Ovary (tissue), 9 donors: Measurements from ENCODE around the gene FAM13C. TPM values are rescaled to one million over a fixed set of nuclear protein-coding genes. Genes with fewer than 3 reads are reported as not detected.

Source experiments
- DNase-seq, 5 donors: peaks; one replicate each; pipeline ENCODE4 v3.0.0-alpha.2; 2019 to 2020
- H3K27ac ChIP-seq, 2 donors: fragments of 200-600 bp; one replicate each; pipeline versions ENCODE4 v1.5.1 to v1.8.0; 2019 to 2022
- H3K27me3 ChIP-seq: fragments of 200-600 bp; one replicate; pipeline ENCODE4 v1.8.0; 2022
- H3K36me3 ChIP-seq: fragments of 200-600 bp; sonication (generic); one replicate; pipeline ENCODE4 v1.5.1; 2019
- H3K4me1 ChIP-seq: one replicate; pipeline ENCODE4 v1.8.1; 2013; ENCODE audit warnings: mild to moderate bottlenecking, moderate library complexity; ENCODE audit not compliant: insufficient read depth
- H3K4me3 ChIP-seq: fragments of 200-600 bp; sonication (generic); one replicate; pipeline ENCODE4 v1.5.1; 2017
- H3K9me3 ChIP-seq, 2 donors: fragments of 200-600 bp in 1 of 2; sonication (generic) in 1 of 2; one replicate each; pipeline versions ENCODE4 v1.5.1 to v1.8.1; 2013 to 2019; ENCODE audit warnings: mild to moderate bottlenecking in 1 of 2, moderate library complexity in 1 of 2
- EP300 ChIP-seq: sonication (generic); formaldehyde crosslinking; IDR thresholded peaks from one replicate; pipeline ENCODE4 v1.6.1; 2017; ENCODE audit warnings: antibody characterized with exemption
- POLR2A ChIP-seq: fragments of 450-650 bp; IDR thresholded peaks from one replicate; pipeline ENCODE4 v1.6.1; 2017; ENCODE audit warnings: antibody characterized with exemption, mild to moderate bottlenecking, moderate library complexity
- WGBS, 3 donors: extraction: QIAGEN DNeasy Blood & Tissue Kit in 1 of 3; methylation state at CpG; one replicate each; pipeline versions ENCODE4 v1.1.5 to v1.1.7; 2013 to 2017; 5-methylcytosine and 5-hydroxymethylcytosine counted together
- intact Hi-C, 4 donors: fragments of 100-400 bp; cut with DNase I; formaldehyde crosslinking; loops; one replicate each; pipeline versions ENCODE4 v1.11.0 to v1.15.1; 2022 to 2023
- polyA plus RNA-seq, 2 donors: library from polyadenylated mRNA; stranded (reverse); fragments of 200-250 nt in 1 of 2; fragments of 350-450 nt in 1 of 2; fragmentation: Illumina TruSeq in 1 of 2; extraction: RNeasy Lipid Tissue Mini Kit (QIAGEN cat#74804) in 1 of 2; gene quantifications; one replicate each; pipeline ENCODE4 v1.2.3, GENCODE V29; 2013 to 2014
- total RNA-seq, 7 donors: library from RNA; depleted of rRNA in 2 of 7; stranded (reverse); fragments of >200 nt in 2 of 7; fragmentation: NEBNext Ultra II Directional in 3 of 7; extraction: Animal tissue kit (Norgen Biotek cat#: 25700) in 3 of 7; gene quantifications; one replicate each; pipeline versions ENCODE4 v1.1.0 to v1.2.4, GENCODE V29; 2016 to 2023
- TF ChIP-seq, protein P1 (sequence below), 3 donors: fragments of 450-650 bp in 2 of 3; fragments of 200-600 bp in 1 of 3; IDR thresholded peaks; one replicate each; pipeline versions ENCODE4 v1.5.1 to v1.8.0; 2016 to 2022; ENCODE audit warnings: antibody characterized with exemption in 3 of 3, mild to moderate bottlenecking in 1 of 3
- donor health status: DM: no; HTN: no; CAD: no; lungs with moderate emphysema.
- donor health status: DM: no; HTN: no; CAD: no.
- donor health status: Bipolar disorder and iron deficiency.
- donor health status: DM: yes; HTN: yes; CAD: no.
- donor health status: DM: no; HTN: no; CAD: no.
- donor health status: DM: yes; HTN: yes; CAD: no.

FAM13C gene
- total and polyA plus RNA-seq, 9 donors, result 11.9 to 35.2 (median 20.2) TPM

DNA sequence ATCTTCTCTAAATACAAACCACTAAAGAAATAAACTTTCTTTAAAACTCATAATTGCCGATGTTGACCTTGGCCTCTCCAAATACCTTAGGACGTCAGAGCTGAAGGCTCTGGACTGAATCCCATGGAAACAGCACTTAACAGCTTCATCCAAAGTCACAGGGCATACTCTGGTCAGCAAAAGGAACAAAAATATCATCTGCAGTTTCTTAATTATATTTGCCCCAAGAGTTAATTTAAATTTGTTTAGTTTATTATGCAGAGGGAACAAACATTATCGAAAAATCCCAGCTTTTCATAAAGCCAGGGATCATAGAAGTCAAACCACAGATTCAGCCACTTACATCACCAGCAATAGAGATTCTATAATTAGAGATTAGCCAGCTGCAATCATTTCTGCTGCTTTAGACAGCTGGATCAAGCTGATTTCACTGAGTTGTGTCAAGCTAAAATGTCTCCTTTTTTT lies 20.5 kb upstream of the FAM13C start:
- WGBS, 3 donors, result 4 to 7% (median 5%) methylated on average over 3 of the region's 3 CpGs
- intact Hi-C loops, result no loop called here
- DNase-seq, result peak in 2 of 5 donors; percentile 26 to 37

DNA sequence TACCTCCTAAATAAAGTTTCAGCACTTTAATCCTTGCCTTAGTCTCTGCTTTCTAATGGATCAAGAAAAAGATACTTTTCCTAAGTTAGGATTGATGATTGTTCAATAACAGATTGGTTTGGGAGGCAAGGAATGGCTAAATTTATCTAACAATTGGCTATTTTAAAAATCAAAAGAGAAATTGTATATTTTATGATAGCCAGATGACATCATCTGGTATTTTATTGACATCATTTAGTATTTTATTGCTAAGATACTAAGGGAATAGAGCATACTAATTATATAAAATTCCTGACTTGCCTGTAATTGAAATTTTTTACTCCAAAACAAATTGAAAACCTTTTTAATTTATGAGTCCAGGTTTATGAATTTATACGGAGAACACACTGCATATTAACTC lies 19.3 kb upstream of the FAM13C start:
- Histone ChIP-seq H3K4me1 (no peaks in the 10 kb centered on the region), H3K9me3 (no peaks in the 10 kb centered on the region), H3K27ac (peak overlapping the region in 1 of 2 donors; percentile 71), H3K27me3 (no peaks in the 10 kb centered on the region), H3K4me3 (no peak overlapping the region), H3K36me3 (no peaks in the 10 kb centered on the region)
- 29 to 39% (median 35%) methylated on average over 1 of the region's 1 CpG for WGBS, 3 donors
- intact Hi-C loops, result no loop called here
- no peak for TF ChIP-seq EP300
- TF ChIP-seq, protein P1, sequence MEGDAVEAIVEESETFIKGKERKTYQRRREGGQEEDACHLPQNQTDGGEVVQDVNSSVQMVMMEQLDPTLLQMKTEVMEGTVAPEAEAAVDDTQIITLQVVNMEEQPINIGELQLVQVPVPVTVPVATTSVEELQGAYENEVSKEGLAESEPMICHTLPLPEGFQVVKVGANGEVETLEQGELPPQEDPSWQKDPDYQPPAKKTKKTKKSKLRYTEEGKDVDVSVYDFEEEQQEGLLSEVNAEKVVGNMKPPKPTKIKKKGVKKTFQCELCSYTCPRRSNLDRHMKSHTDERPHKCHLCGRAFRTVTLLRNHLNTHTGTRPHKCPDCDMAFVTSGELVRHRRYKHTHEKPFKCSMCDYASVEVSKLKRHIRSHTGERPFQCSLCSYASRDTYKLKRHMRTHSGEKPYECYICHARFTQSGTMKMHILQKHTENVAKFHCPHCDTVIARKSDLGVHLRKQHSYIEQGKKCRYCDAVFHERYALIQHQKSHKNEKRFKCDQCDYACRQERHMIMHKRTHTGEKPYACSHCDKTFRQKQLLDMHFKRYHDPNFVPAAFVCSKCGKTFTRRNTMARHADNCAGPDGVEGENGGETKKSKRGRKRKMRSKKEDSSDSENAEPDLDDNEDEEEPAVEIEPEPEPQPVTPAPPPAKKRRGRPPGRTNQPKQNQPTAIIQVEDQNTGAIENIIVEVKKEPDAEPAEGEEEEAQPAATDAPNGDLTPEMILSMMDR (IDR thresholded peaks at IDR 0.05), result no peak
- TF ChIP-seq POLR2A, result no peak
- DNase-seq, result no peak

More for the DNA sequence above, 20.5 kb upstream of the FAM13C start:
- Histone ChIP-seq H3K4me3 (no peak overlapping the region), H3K9me3 (no peaks in the 10 kb centered on the region), H3K4me1 (no peaks in the 10 kb centered on the region), H3K36me3 (no peaks in the 10 kb centered on the region), H3K27ac (peak overlapping the region in 1 of 2 donors; percentile 71), H3K27me3 (no peaks in the 10 kb centered on the region)
- TF ChIP-seq POLR2A (no peak), EP300 (no peak)
- TF ChIP-seq, protein P1 (IDR thresholded peaks at IDR 0.05), result no peak

DNA sequence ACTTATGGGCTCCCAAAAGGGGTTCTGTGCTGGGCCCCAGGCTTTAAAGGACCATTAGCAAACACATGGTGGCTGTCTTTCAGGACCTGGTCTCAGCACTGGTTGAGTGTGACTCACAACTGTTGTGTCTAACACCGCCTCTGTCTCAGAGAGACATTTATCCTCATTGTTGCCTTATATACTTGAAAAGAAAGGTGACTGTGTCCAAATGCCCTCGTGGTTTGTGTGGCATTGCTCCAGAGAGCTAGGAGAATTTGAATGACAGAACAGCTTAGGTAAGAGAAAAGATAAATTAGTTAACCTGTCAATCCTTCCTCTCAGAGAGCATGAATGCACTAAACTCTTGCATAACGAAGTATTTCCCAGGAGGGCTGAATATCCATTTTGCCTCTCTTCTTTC lies 14.5 kb upstream of the FAM13C start:
- intact Hi-C loops, result no loop called here
- H3K4me1 ChIP-seq, result no peaks in the 10 kb centered on the region
- DNase-seq, result no peak
- 82 to 94% (median 88%) methylated on average over 3 of the region's 3 CpGs for WGBS, 3 donors
- H3K9me3 ChIP-seq, result no peaks in the 10 kb centered on the region
- no peaks in the 10 kb centered on the region for H3K36me3 ChIP-seq
- no peak overlapping the region for H3K27ac ChIP-seq
- TF ChIP-seq, protein P1 (IDR thresholded peaks at IDR 0.05), result no peak
- TF ChIP-seq POLR2A, result no peak
- no peak for TF ChIP-seq EP300
- no peaks in the 10 kb centered on the region for H3K27me3 ChIP-seq
- H3K4me3 ChIP-seq, result no peak overlapping the region

DNA sequence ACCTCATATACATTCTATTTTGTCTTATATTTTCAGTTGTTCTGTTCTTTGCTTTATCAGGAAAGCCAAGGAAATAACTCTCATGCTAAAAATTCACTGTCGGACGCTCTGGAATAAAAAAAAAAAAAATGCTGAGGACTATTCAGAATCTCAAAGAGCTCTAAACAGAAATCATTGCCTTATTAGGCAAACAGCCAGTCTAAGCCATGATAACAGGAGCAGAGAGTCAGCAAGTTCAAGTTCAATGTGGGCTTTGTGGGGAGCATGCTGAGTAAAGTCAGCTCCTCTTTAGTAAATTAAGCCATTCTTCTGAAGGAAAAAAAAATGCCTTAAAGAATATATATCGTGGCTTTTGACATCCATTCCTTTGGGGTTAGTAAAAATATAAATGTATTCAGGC lies 13.6 kb upstream of the FAM13C start:
- TF ChIP-seq, protein P1 (IDR thresholded peaks at IDR 0.05), result no peak
- TF ChIP-seq POLR2A (no peak), EP300 (no peak)
- WGBS, 3 donors, result 4 to 20% (median 7%) methylated on average over 3 of the region's 3 CpGs
- DNase-seq, result no peak
- Histone ChIP-seq H3K27ac (no peak overlapping the region), H3K4me1 (no peaks in the 10 kb centered on the region), H3K27me3 (no peaks in the 10 kb centered on the region), H3K9me3 (no peaks in the 10 kb centered on the region), H3K4me3 (no peak overlapping the region), H3K36me3 (no peaks in the 10 kb centered on the region)
- intact Hi-C loops, result no loop called here

DNA sequence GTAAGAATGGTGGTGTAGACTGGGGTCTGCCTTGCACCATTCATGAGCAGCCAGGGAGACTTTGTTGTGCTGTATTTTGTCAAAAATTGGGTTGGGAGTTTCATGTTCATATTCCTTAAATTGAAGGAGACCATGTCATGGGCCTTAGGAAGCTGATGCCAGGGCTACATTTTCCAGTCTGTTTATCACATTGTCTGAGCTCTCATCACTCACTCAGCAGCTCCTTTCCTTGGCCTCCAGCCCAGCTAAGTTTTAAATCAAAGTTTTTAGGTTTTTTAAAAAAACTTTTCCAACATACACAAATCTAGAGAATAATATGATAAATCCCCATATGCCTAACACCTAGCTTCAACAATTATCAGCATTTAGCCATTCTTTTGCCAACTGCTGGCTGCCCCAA lies 12.6 kb upstream of the FAM13C start:
- H3K9me3 ChIP-seq, result no peaks in the 10 kb centered on the region
- H3K4me3 ChIP-seq, result no peak overlapping the region
- H3K4me1 ChIP-seq, result no peaks in the 10 kb centered on the region
- DNase-seq, result no peak
- H3K36me3 ChIP-seq, result no peaks in the 10 kb centered on the region
- no peaks in the 10 kb centered on the region for H3K27me3 ChIP-seq
- TF ChIP-seq EP300, result no peak
- TF ChIP-seq POLR2A, result no peak
- TF ChIP-seq, protein P1 (IDR thresholded peaks at IDR 0.05), result no peak
- intact Hi-C loops, result no loop called here
- no peak overlapping the region for H3K27ac ChIP-seq
